SIG-M5 treated with dmso at 0.1 percent for 504 hours (cell line): ENCODE measurements around the gene ZRANB1.

Source experiments
- DNase-seq: peaks from one replicate; lab custom pipeline; 2025; ENCODE audit not compliant: unreplicated experiment; lab: John Stamatoyannopoulos, UW

Gene ZRANB1

DNA sequence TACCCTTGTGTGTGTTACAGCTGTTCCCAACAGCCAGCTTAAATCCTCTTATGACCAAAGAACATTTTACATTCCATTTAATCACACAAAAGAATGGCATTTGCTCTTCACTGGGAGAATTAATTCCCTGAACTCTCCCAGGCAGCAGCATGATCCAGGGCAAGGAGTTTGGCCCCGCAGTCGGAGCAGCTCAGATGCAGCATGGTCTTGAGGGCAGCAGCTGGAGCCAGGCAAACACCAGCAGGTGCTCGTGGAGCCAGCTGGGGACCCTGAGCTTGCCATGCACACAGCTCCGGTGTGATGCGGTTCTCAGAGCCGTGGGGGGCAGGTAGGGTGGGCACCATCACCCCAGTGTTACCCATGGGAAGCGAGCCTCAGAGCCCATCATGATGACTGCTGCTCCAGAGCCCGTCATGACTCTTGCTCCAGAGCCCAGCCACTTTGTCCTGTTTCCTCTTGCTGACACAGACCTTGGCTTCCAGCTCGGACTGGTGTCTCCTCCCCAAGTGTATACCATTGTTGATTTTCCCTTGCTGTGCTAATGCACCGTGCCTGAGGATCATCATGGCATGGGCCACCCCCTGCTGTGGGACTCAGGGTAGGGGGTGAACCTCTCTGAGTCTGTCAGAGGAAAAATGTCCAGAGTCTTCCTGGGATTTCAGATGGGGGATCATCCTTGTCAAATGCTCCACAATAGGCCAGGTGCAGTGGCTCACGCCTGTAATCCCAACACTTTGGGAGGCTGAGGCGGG is 75.8 kb downstream of the ZRANB1 start:
- DNase-seq = no peak

DNA sequence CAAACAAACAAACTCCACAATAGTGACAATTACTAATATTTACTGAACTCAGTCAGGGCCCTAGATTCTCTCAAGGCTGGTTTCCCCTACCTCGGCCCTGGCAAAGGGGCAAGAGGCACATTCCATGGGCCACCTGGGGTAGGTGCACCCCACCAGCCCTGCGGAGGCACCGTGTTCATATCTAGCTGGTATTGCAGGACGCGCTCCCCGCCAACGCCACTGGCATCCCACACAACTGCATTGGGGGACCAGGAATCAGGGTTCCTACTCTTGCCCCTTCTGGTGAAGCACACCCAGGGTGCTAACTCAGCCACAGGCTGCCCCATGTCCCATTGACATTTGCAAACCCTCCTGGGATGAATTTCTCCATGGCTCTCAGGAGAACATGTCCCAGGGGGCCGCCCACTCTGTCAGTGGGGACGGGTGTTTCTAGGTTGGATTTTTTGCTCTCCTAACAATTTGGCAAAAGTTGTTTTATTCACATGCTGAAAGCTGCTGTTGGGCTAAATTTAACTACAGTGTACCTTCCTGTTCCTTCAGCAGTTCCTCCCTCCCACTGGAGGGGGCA is 76.7 kb downstream of the ZRANB1 start:
- DNase-seq = no peak

DNA sequence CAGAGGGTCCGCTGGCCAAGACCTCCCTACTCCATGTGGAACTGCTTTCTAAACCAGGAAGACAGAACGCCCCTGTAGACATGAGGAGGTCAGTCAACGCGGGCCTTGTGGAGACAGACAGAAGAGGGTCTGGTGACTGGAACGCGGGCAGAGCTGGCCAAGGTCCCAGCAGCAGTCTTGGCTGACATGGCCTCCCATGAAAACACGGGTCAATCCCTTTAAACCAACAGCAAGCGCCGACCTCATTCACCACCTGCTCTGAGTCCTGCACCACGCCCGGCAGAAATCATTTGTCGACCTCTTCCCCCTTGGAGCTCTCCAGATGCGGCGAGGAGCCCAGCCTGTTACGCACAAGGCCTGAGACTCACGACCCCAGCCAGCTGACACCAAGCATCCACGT is 78.5 kb downstream of the ZRANB1 start:
- no peak for DNase-seq

DNA sequence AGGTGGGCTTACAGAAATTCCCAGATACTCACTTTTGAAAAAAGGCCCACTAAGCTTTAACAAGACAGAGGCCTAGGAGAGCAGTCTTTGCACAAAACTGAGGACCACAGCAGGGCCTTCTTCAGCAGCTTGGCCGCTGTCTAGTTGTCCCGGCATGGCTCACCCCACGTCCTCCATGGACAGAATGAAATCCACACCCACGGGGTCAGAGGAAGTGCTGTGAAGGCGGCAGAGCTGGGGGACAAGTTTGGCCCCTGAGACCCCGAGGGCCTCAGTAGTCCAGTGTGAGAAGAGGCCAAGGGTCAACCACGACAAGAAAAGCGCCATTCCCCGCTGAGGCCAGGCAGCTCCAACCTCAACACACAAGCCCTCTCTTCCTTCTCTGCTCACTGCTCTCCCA is 78.9 kb downstream of the ZRANB1 start:
- no peak for DNase-seq

DNA sequence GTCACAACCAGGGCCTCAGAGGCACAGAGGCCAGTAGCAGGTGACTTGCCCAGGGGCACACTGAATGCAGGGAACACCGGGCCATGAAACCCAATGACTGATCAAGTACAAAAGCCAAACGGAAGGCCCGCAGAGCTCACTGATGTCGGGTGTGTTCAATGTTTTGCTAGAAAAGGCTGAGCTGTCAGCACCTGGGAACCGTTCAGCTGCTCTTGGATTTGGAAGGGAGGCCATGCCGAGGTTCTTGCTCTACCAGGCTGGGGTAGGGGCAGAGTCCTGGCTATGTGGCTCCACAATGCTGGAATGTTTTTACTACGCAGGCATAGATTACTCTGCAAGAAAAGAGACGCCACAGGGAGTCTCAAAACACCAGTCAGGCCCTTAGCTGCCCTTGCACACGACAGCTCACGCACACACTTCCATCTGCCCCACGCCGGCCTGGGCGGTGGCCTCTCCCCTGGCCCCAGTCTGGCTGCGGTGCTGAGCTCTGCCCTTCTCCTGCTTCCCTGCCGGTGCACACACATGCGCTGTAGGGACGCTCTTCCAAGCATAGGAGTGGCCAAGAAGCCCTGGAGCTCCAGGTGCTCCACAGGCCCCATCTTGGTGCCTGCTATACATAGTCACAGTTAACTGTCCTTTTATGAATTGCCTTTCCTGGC is 79.9 kb downstream of the ZRANB1 start:
- DNase-seq = no peak

DNA sequence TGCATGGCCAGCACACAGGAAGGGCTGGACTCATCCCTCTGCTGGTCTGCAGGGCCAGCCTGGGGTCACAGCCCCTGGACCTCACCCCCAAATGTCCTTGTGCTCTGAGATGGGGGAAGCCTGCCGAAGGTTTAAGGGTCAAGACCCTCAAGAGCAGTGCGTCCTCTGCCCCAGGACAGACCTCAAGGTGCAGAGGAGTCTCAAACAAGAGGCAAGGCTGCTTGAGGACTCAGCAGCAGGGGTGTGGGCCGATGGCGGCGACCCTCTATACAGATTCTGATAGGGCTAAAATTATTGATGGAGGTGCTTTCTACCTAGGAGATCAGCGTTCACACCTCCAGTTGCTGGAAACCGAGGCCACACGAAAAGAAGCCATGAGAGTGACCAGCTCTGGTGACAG is 80.7 kb downstream of the ZRANB1 start:
- no peak for DNase-seq

DNA sequence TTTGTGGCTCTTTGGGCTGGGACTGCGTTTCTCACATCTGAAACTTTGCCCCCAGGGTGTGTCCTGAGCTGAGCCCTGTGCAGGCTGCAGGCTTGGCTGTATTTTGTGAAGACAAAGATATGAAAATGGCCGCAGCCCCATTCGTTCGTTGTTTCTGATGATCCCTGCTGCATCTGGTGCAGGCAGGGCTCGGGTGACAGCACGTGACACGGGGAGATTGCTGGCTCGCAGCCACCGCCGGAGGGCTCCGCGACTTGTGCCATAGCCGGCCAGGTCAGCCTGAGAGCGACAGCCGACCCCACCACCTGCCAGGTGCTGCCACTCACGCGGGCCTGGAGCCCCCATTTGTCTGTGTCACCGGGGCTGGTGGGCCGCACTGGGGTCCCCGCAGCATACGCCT is 81.3 kb downstream of the ZRANB1 start:
- no peak for DNase-seq

DNA sequence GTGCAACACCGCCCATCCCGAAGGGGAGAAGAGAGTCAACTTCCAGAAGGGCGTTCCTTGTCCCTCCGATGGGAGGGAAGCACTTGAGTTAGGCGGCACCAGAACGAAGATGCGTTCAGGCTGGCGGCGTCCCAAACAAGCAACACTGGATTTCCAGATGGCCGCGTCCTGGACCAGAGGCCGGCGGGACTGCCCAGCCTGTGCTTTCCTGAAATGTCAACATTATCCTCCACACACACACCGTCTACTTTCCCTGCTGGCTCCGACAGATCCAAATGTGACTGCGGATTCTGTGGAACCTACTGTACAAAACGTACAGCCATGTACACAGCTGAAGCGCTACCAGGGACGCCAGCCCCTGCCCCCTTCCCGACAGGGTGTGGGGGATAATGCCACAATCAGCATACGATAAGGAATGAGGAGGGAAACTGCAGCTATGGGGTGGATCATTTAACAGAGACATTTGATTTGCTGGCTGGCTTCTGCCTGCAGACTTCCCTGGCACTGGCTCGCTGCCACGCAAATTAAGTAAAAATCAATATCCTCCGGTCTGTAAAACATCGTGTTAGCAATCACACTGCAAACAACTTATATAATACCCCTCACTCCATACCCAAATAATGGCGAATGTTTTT is 82.1 kb downstream of the ZRANB1 start:
- no peak for DNase-seq

DNA sequence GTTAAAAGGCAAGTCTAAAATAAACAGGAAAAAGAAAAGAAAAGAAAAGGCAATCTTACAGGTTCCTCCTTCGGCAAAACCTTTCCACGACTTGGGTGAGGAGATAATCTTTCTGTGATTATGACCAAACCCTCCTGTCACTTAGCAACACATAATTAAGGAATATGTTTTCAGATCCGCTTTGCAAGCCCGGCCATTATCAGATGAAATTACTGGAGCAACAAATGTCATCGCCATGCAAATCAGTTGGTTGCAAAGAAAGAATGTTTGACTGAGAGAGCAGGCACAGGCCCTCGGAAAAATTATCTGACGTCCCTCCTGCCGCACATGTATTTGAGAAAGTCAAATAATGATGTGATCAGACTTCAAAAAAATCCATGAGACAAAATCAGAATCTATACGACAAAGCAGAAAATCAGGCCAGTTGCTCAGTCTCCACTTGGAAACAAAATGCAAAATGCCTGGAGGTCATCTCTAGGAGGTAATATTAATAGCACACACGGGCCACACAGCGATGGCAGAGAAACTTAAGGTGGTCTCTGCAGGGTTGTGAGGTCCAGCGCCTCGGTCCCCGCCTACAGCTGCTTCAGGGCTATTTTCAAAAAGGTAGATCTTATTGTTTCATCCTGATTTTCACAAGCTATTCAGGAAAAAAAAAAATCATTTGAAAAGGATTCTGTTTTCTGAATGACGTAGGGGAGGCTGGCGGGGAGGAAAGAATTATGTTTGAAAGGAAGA is 82.7 kb downstream of the ZRANB1 start:
- DNase-seq = no peak

DNA sequence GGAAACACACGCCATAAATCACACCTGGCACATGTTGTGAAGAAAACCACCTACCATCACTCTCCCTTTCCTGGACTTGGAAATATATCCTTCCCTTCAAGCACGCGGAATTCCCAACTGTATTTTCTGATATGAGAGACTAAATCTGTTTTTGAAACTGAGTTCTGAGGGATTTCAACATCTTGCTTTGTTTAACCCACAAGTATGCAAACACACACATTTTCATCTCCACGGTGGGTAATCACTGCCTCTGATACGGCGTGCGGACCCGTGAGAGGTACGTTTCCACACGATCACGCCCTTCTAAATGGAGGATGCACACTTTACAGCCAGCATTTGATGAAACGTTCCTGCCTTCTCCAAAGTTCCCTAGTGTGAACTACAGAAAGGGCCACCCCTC is 83.4 kb downstream of the ZRANB1 start:
- no peak for DNase-seq

DNA sequence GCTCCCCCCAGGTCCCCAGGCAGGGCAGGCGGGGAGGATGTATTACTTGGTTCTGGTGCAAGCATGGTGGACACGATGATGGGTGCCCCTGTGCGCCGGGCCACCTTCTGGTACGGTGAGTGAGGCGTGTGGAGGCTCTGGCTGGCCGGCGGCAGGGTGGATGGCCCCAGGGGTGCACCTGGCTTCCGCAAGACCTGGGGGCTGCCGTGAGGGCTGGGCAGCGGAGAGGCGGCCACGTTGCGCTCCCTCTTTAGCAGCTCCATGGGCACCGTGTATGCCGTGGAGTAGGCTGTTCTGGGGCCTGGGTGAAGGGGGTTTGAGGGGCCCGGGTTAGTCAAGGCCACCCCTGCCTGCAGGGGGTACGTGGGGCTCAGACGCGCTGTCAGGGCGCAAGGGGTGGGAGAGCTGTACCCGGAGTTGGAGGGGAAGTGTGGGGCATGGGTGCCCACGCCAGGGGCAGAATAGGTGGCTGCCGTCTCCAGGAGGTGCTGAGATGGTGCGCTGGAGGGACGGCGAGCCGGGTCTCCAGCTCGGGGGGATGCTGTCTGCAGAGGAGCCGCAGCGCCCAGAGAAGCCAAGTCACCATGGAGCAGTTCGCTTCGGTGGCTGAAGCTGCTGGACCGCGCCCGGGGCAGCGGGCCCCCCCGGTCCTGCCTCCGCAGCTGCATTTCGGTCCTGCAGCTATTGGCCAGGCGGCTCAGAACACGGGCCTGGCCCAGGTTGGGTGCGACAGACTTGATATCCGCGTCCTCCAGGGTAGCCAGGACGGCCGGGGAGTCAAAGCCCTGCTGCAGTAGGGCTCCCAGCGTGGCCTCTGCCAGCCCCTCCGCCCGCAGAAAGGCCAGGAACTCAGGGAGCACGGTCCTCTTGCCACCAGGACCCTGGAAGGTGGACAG is 84.4 kb downstream of the ZRANB1 start:
- DNase-seq = no peak

DNA sequence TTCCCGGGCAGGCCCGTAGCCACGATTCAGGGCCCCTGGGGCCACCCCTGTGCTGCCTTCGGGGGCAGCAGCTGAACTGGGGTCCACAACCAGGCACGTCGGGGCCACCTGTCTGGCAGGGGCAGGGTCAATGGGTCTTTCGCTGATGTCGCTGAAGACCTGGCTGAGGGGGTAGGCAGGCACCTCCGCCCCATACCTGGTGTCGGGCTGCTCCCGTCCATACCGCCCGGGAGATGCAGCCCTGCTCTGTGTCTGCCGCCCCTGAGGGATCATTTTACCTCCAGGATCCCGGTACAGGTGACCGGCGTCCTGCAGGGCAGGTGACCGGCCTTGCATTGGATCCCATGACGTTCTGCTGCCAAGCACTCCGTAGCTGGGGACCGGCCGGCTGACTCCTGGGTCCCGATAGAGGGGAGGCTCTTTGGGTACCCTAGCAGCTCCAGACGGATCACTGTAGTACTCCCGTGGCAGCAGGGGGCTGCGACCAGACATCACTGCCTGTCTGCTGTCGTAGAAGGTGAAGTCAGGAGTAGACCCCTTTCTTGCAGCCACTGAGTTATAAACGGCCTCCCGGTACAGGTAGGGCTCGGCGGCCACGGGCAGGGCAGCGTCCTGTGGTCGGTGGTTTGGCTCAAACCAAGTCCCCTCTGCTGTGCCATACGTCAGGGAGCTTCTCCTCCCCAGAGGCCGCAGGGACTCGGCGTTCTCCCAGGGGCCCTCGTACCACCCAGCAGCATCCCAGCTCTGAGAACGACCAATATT is 85.2 kb downstream of the ZRANB1 start:
- DNase-seq = no peak

DNA sequence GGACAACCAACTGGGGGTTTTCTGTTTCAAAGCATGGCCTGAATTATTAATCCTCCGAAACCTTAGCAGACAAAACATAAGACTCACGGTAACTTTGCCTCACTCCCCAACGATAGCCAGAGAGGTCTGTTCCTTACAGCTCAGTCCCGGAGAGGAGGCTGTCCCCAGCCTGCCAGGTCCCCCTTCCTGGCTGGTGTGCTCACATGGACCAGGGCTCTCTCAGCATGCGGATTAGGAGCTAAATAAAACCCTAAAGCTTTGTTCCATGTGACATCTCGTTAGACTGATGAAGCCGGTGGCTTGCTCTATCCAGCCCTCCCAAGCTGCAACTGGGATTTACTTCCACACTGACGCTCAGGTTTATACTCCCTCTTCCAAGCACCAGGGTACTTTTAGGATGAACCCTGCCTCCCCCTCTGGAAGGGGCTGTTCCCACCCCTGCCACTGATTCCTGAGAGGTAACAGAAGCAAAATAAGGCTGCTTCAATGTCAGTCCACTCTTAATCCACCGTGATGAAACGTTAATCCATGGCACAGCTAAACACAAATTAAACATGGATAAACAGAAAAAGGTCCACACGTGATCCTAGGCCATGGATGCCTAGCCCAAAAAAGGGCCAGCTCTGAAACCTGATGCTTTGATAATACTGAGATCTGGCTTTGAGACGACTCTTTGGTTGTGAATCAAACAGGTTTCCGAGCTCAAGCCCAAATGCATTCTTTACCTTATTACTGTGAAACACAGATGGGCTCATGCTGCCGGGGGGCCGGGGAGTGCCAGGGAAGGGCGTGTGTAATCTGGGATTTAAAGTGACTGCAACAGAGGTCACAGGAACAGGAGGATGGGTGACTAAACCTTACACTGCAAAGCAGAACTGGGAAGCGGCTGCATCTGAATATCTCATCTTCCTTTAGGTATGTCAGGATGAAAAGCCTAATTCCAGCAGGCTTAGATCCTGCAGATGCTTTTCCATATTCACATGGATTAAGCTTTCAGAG is 86.2 kb downstream of the ZRANB1 start:
- no peak for DNase-seq

DNA sequence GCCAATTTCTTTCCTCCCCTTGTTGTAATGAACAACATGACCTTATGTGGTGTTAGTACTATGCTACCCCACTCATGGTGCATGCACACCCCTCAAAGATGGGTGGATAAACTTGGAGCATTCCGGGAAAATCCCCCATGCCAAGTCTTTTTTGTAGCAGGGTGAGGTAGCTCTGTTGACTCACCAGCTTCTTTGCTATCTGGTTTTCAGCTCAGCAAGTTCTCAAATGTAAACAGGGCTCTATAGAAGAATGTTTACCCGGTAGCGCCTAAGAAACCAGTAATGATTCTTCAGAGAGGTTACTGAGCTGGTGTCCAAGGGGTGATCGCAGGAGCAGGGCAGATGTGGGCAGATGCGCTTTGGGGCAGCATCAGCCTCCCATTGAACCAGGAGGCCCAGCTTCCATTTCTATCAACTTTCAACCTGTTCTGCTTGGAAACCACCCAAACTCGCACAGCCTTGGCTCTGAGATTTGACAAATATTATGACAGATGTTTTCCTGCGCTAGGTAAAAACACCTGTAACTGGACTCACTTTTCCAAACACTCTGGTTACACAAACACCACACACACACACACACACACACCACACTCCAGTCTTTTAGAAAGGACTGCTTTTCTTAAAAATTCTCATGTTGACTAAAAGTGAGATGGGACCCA is 87.8 kb downstream of the ZRANB1 start:
- DNase-seq = no peak

DNA sequence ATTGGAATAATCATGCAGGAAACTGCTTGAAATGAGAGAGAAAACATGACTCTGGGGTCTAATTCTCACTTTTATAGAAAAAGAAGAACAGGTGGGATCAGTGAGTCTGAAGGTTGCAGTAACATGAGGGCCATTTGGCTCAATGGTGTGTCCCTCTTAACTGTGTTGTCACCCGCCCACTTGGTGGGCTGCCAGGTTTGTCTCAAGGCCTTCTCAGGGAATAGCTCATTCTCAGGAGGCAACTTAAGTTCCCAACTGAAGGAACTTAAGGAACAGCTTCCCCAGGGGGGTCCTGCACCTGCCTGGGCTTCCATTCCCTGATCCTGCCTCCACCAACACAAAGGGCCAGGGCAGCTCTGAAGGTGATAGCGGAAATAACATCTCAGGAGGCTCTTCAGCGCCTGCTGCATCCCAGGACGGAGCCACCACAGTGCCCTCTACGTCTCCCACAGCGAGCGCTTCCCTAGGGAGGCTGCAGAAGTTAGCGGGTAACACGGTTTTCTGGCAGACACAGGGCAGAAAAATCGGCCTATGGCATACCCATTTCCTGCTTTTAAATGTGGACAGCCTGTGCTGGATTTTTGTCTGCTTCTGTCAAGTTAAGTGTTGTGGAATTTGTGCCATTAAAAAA is 88.8 kb downstream of the ZRANB1 start:
- DNase-seq = no peak

DNA sequence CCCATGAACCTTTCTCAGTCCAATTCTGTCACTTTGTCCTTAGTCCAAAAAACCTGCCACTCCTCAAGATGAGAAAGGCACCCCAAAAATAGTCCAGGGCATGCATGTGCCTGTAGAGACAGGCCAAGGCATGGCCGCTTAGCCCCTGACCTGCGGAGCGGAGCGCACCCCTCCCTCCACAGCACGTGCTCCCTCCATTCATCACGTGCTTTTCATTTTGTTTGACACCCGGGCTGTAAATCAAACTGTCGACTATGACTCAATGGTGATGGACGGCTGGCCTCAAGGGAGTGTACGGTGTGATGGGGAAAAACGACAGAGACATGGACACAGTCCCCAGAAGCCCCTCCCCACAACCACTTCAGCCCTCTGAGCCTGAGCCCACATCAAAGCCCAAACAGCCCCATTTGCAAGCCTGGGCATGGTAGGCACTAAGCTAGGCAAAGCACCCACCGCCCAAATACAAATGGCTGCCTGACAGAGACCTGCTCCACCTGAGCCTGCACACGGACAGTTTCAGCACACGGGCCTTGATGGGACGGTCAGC is 90.6 kb downstream of the ZRANB1 start:
- DNase-seq = no peak
